ENCODE data around the gene PLA2R1. TPM values are rescaled to one million over a fixed set of nuclear protein-coding genes. Genes with fewer than 3 reads are reported as not detected.

Gene PLA2R1
- total and polyA plus RNA-seq, 10 donors, result 1.3 to 17.0 (median 10.1) TPM

DNA sequence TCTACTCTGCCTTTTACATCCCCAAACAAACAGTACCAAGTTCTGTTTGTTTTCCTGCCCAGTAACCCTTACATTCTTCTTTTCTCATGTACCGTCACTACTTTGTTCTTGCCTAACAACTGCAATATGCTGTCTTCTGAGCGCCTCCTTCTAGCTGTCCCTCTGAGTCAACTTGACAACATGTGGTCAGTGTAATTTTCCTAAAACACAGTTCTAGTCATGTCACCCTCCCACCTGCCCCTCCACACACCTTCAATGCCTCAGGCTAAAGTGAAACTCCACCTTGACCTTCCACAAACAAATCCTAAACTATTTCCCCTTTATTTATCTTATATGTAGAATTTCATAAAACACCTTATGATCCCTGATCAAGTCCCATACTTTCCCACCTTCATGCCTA lies 139.9 kb downstream of the PLA2R1 start:
- no peaks in the 10 kb centered on the region for H3K27me3 ChIP-seq (replicated peaks in 1 of 7)
- WGBS, 5 donors, result 61 to 77% (median 76%) methylated on average over 2 of the region's 2 CpGs

GRCh38 chr2:159921752-159922404 lies 140.5 kb downstream of the PLA2R1 start:
- peak; percentile 94 for DNase-seq
- no peak overlapping the region for H3K27ac ChIP-seq
- intact Hi-C loops (cut with DNase I; ENCODE audit: low total_unique reads), result no loop called here
- peak; percentile 49 to 73 (median 57) for TF ChIP-seq POLR2AphosphoS5 (IDR thresholded peaks at IDR 0.05)
- no peak for TF ChIP-seq POLR2A (IDR thresholded peaks at IDR 0.05)
- peak; percentile 46 to 87 (median 74) for TF ChIP-seq CTCF (IDR thresholded peaks at IDR 0.05 in 8 of 11, conservative IDR thresholded peaks at IDR 0.05 in 3 of 11)
- H3K27me3 ChIP-seq (replicated peaks in 1 of 7), result no peaks in the 10 kb centered on the region
- H3K4me3 ChIP-seq, result no peak overlapping the region
- WGBS, 5 donors, result 19 to 29% (median 23%) methylated on average over 8 to 17 of the region's 17 CpGs
- H3K9me3 ChIP-seq, result no peaks in the 10 kb centered on the region
- H3K4me1 ChIP-seq, result peaks cover 0 to 11% (median 7%) of the 10 kb centered on the region in 6 donors
- no peaks in the 10 kb centered on the region for H3K36me3 ChIP-seq

More for the DNA sequence above, 139.9 kb downstream of the PLA2R1 start:
- Histone ChIP-seq H3K27ac (no peak overlapping the region), H3K4me3 (no peak overlapping the region), H3K9me3 (no peaks in the 10 kb centered on the region), H3K4me1 (peaks cover 0 to 11% (median 7%) of the 10 kb centered on the region in 6 donors), H3K36me3 (no peaks in the 10 kb centered on the region)
- TF ChIP-seq CTCF (IDR thresholded peaks at IDR 0.05 in 8 of 11, conservative IDR thresholded peaks at IDR 0.05 in 3 of 11) (no peak), POLR2A (IDR thresholded peaks at IDR 0.05) (no peak), POLR2AphosphoS5 (IDR thresholded peaks at IDR 0.05) (no peak)
- DNase-seq, result no peak
- intact Hi-C loops (cut with DNase I; ENCODE audit: low total_unique reads), result no loop called here

DNA sequence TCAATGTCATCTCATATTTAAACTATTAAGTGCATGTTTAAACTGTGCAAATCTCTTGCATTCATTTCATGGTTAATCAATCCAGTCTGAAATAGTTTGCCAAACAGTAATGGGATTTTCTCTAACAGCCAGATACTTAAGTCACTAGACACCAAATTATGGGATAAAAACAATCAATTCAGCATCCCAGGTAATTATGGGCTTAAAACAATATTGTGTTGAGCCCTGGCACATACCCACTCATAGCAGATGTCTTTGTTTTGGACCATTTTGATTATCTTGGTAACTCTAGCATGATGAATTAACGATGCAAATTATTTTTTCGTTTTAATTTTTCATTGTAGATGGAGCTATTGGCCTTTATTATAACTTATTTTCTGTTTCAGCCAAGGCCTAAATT lies 145.9 kb downstream of the PLA2R1 start:
- DNase-seq, result no peak
- TF ChIP-seq POLR2A (IDR thresholded peaks at IDR 0.05), result no peak
- no peak for TF ChIP-seq POLR2AphosphoS5 (IDR thresholded peaks at IDR 0.05)
- no peak for TF ChIP-seq CTCF (IDR thresholded peaks at IDR 0.05 in 8 of 11, conservative IDR thresholded peaks at IDR 0.05 in 3 of 11)
- Histone ChIP-seq H3K36me3 (no peaks in the 10 kb centered on the region), H3K9me3 (no peaks in the 10 kb centered on the region), H3K27ac (no peak overlapping the region), H3K27me3 (replicated peaks in 1 of 7) (no peaks in the 10 kb centered on the region), H3K4me3 (no peak overlapping the region), H3K4me1 (peaks cover 0 to 2% (median under 1%) of the 10 kb centered on the region in 6 donors)
- 90 to 98% (median 97%) methylated on average over 2 of the region's 2 CpGs for WGBS, 5 donors
- intact Hi-C loops (cut with DNase I; ENCODE audit: low total_unique reads), result no loop called here

DNA sequence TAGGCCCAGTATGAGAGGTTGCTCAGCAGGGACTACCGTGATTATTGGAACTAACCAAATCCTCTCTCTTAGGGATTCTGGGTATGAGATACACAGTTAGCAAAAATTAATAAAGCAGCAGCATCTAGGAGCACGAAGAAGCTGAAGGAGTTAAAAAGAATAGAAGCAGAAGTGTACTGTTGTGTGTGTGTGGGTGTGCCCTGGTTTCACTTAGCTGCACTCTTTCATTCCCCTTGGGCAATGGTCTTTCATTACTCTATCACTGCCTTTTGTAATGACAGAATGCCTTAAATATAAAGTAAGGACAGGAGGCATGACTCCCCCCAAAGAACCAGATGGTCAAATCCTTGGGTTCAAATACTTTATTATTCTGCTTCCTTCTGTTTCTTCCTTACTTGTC lies 148.5 kb downstream of the PLA2R1 start:
- Histone ChIP-seq H3K4me1 (no peaks in the 10 kb centered on the region), H3K27ac (no peak overlapping the region), H3K27me3 (replicated peaks in 1 of 7) (no peaks in the 10 kb centered on the region), H3K9me3 (no peaks in the 10 kb centered on the region), H3K36me3 (no peaks in the 10 kb centered on the region), H3K4me3 (no peak overlapping the region)
- intact Hi-C loops (cut with DNase I; ENCODE audit: low total_unique reads), result no loop called here
- DNase-seq, result no peak
- TF ChIP-seq POLR2AphosphoS5 (IDR thresholded peaks at IDR 0.05) (no peak), CTCF (IDR thresholded peaks at IDR 0.05 in 8 of 11, conservative IDR thresholded peaks at IDR 0.05 in 3 of 11) (no peak), POLR2A (IDR thresholded peaks at IDR 0.05) (no peak)
- WGBS, 5 donors, result 88 to 94% (median 90%) methylated on average over 2 of the region's 2 CpGs
